Putamen (tissue), 1 donor: ENCODE results near the gene MAN1C1.
A peak's percentile ranks its signal among the peaks of the same experiment; 100 is the strongest.
"Not testable (repeated sequence)": the region's sequence is repeated elsewhere in the genome, so short reads cannot be mapped to it uniquely, and the experiment has no call there.

Source experiments
- DNase-seq: peaks from one replicate; pipeline ENCODE4 v3.0.0-alpha.2; 2016; ENCODE audit warnings: low spot score

The MAN1C1 gene

GRCh38 chr1:25680701-25681100, 64.1 kb downstream of the MAN1C1 start:
- no peak for DNase-seq

DNA sequence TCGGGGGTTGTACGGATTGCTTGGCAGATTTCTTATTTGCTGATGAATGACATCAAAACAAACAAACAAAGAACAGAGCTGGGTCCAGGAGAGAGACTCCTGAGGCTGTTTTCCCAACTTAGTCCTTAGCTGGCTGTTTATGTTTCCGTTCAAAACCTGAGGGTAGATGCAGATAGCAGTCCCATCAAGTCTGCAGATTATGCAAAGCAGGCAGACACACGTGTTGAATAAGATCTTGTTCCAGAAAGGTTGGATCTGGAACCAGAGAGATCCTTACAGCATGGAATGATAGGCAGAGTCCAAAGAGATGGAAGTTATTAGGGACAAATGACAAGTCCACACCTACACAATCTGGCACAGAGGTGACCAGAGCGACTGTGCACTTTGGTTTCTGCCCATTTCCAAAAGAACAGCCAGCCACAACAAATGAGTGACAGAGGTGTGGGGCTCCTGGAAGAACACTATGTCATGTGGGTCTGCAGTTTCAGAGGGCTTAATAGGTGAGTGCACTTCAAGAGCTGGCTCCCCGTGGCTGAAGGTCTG, 65.5 kb downstream of the MAN1C1 start:
- DNase-seq: no peak

GRCh38 chr1:25683177-25683576, 66.6 kb downstream of the MAN1C1 start:
- DNase-seq: no peak

- no peak for DNase-seq
Observed at GRCh38 chr1:25683731-25684130, 67.1 kb downstream of the MAN1C1 start.

GRCh38 chr1:25684216-25684965, 67.8 kb downstream of the MAN1C1 start:
- no peak for DNase-seq

DNA sequence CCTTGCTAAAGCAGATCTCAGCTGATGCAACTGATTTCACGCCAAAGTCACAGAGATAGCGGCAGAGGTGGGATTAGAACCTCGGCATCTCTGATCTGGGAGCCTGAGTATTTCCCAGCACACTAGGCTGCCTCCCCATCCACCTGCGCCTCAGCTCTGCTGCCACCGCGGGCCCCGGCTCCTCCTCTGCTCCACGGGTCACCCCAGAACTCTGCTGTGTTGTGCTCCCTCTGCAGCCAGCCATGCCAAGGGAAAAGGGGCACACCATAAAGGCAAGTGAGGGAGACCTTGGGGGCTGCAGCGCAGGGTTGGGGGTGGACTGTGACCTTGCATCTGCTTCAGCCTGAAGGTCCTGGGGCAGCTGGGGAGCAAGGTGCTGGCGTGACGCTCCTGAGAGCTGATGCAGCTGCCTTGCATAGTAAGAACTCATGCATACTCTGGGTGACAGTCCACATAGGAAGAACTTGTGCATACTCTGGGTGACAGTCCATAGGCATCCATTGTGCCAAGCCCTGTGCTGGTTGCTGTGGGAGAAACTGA, 68.7 kb downstream of the MAN1C1 start:
- no peak for DNase-seq

DNA sequence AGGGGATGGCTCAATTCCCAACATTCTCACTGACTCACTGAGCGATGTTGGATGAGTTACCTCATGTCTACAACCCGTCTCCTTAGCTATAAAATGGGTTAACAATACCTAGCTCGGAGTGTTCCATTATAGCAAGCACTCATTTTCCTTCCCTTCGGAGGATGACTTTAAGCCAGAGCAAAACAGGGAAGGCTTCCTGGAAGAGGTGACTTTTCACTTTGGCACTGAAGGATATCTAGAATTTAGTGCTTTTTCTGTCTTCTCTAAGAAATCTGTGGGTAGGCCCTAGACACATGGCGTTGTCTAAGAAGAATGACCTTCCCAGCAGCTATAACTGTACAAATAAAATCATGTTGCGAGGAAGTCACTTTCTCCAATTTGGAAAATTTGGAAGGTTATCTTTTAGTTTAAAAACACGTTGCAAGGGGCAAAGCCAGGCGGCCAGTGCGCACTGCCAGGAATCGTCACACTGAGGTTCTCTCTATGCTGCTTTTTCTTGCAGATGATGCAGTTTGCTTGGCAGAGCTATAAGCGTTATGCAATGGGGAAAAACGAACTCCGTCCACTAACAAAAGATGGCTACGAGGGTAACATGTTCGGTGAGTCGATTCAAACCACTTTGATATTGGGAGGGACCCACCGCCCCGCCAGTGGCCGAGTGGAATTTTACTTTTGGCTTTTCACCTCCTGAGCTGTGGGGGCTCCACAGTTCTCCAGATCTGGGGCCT, 69.5 kb downstream of the MAN1C1 start:
- no peak for DNase-seq

DNA sequence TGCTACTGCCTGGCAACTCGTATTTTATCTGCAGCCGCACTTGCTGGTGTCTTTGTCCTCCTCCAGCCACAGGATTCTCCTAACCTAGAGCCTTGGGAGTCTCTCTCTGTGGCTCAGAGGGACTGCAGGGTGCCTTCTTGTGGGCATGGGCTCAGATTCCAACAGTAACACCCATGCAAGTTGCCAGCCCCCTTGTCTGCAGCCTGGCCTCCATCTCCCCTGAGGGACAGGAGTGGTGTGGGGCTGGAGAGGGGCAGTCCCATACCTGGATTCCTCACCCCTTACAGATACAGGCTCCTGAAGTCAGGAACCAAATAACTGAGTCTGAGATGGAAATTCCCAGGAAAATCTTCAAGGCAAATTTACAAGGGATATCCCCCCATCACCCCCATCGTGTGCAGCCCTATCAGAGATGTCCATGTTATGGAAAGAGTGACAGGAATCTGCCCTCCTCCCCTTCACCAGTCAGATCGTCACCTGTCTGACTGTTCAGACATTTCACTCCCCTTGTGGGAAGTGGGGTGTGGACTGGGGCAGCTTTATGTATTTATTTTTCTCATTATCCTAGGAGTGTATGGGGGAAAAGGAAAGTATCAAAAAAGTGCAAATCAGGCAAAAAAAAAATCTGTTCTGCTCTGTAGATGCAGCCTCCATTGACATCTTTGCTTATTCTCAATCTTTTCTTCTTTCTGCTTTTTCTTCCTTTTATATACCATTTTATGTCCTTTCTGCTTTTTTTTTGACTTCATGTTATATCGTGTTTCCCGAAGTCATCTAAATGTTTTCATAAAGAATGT, 70.8 kb downstream of the MAN1C1 start:
- no peak for DNase-seq

- DNase-seq: no peak
Observed at GRCh38 chr1:25688390-25689119, 72.0 kb downstream of the MAN1C1 start.

GRCh38 chr1:25689686-25690381, 73.2 kb downstream of the MAN1C1 start:
- no peak for DNase-seq

DNA sequence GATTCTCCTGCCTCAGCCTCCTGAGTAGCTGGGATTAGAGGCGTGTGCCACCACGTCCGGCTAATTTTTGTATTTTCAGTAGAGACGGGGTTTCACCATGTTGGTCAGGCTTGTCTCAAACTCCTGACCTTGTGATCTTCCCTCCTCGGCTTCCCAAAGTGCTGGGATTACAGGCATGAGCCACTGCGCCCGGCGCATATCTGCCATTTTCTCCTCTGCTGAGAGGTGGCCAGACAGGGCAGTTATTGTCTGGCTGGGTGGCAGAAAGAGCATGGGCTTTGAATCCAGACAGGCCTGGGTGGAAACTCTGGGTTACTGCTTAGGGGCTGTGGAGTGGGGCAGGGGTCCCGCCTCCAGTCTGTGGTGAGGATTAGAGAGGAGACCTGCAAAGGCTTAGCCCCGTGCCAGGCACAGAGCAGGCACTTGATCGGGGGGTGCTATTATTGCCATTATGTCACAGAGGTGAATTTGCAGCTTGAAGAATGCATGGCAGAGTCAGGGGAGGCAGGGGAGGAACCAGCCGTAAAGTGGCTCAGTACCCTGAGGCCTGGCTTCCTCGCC, 73.9 kb downstream of the MAN1C1 start:
- no peak for DNase-seq

DNA sequence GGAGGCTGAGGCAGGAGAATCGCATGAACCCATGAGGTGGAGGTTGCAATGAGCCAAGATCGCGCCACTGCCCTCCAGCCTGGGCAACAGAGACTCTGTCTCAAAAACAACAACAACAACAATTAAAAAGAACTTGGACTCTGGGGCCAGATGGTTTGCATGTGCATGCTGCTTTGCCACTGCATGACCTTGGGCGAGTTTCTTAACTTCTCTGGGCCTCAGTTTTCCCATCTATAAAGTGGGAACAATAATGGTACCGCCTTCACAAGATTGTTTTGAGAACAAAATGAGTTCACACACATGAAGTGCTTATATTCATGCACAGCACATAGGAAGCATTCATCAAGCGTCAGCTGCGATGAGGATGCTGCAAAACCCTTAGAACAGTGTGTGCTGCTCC, 74.6 kb downstream of the MAN1C1 start:
- no peak for DNase-seq

DNA sequence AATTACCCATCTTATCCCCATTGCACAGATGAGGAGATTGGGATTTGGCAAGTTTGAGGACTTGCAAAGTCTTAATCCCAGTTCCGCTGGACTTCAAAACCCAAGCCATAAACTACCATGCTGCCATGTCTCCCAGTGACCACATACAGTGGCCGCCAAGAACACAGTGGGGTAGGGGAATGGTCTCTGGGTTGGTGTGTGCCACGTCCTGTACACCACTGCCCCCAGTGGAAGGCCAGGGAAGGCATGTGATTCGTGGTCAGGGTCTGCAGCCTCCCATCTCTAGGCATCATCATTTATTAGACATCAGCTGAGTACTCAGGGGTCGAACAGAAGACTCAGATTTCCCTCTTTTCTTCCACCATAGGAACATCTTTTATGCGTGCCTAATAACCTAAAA, 76.0 kb downstream of the MAN1C1 start:
- no peak for DNase-seq

GRCh38 chr1:25694167-25695007, 77.8 kb downstream of the MAN1C1 start:
- no peak for DNase-seq

GRCh38 chr1:25695090-25695770, 78.6 kb downstream of the MAN1C1 start:
- DNase-seq: no peak

- DNase-seq: peak; percentile 80
Observed at GRCh38 chr1:25695771-25696311, 79.2 kb downstream of the MAN1C1 start.

DNA sequence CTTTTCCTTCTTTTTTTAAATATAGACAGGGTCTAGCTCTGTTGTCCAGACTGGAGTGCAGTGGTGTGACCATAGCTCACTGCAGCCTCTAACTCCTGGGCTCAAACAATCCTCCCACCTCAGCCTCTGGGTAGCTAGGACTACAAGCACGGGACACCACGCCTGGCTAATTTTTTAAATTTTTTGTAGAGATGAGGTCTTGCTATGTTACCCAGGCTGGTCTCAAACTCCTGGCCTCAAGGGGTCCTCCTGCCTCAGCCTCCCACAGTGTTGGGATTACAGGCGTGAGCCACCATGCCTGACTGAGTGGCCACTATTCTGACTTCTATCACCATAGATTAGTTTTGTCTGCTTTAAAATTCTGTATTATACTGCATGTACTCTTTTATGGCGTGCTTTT, 80.1 kb downstream of the MAN1C1 start:
- not testable (repeated sequence) for DNase-seq

DNA sequence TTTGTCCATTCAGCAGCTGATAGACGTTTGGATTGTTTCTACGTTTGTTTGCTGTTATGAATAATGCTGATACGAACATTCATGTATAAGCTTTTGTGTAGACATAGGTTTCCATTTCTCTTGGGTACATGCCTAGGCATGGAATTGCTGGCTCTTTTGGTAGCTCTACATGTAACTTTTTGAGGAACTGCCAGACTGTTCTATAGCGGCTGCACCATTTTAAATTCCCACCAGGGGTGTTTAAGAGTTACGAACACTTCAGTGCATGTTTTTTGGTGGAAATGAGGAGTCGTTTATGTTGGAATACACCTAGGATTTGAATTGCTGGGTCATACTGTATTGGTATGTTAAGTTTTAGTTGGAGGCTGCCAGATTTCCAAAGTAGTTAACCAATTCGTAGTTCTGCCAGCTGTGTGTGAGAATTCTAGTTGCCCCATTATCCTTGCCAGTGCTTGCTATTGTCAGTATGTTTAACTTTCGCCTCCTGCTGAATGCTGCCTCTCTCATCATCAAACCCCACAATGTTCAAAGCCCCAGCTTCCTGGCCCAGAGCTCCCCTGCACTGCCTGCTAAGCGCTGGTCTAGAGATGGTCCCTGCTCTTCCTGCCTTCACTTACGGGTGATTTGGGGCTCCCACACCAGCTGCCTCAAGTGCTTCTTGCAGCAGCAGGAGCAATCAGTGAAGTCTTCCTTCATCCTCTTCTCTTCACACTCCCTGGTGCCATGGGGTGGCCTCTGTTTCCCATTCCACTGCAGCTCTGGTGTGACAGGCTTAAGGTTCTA, 81.0 kb downstream of the MAN1C1 start:
- DNase-seq: no peak
